ENCODE results near the gene MBTPS1.

The MBTPS1 gene

DNA sequence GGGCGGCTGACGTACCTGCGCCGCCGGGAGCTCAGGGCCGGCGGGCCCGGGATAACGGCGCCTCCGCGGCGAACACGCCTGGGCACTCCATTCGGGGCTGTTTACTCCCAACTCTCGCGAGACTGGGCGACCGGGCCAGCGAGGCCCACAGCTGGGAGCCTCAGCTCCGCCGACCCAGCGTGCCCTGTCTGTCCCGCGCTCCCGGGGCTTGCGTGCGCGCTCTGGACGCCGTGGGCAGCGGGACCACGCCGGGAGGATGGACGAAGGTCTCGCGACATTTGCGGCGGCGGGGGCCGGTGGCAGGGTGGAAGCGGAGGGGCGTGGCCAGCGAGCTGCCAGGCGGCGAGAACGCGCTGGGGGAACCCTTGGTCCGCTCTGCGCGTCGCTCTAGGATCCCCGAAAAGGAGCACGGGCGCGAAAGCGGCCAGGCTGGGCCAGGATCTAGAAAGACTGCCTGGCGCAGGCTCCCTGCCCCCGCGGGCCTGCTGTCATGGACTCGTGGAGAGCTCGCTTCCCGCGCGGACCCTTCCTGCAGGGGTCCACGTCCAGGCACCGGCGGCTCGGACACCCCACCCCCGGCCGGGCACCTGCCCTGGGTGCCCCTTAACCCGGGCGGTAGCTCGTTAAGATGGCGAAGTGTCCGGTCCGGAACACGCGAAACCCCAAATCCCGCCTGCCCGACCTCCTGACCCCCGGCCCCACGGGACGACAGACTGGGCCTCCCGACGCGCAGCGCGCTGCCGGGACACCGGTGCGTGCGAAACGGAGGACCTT lies at the start of gene MBTPS1:
MBTPS1 (minus strand) TSS at position 223 of the 774 bp plus-strand sequence. CDS start 15,159 bp downstream, outside the sequence.
- DNase-seq, result peak; percentile 65 to 99 (median 94)

DNA sequence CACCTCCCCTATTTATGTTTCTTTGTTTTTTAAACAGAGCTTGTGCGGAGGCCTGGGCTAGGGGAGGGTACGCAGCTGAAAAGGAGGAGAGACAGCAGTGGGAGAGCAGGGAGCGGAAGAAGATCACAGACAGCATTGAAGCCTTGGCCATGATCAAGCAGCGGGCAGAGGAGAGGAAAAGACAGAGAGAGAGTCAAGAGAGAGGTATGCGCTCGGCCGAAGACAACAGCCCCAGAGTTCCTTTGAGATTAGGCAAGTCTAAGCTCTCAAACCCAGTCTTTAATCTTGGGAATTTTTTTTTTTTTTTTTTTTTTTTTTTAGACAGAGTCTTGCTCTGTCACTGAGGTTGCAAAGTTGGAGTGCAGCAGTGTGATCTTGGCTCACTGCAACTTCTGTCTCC lies 49.0 kb upstream of the MBTPS1 start:
- DNase-seq, result no peak

DNA sequence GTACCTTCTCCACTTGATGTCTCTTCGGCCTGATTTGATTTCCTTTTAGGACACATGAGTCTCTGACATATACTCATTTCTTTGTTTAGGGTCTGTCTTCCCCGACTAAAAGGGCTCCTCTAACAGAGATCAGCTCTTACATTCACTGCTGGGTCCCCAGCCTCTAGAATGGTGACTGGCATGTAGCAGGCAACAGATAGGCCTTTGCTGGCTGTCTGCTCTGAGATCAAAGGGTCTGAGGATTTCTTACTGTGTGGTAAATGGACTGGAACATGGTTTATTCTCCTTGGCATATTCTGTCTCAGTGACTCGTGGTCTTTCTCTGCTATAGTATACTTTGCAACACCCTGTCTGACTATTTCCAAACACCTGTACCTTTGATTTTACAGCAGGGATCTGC lies 45.1 kb upstream of the MBTPS1 start:
- no peak for DNase-seq

- no peak for DNase-seq
Observed at GRCh38 chr16:84161037-84161436, 44.3 kb upstream of the MBTPS1 start.

- DNase-seq, result no peak
Observed at GRCh38 chr16:84159800-84160199, 43.1 kb upstream of the MBTPS1 start.

DNA sequence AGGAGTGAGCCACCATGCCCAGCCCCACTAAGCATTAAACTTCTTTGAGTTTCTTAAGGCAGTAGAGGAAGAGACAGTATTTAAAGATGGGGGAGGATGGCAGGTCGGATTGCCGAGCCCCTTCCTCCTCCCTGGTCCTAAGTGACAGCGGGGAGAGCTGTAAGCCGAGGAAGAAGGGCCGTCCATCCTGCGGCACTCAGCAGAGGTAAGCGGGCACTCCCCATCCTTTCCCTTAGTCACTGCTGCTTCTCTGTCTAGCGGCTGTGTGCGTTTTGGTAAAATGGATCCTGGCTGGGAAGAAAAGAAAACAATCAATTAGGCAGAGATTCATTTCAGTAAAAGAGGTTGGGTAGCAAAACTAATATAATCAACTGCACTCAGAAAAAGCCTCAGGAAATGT lies 42.3 kb upstream of the MBTPS1 start:
- no peak for DNase-seq

DNA sequence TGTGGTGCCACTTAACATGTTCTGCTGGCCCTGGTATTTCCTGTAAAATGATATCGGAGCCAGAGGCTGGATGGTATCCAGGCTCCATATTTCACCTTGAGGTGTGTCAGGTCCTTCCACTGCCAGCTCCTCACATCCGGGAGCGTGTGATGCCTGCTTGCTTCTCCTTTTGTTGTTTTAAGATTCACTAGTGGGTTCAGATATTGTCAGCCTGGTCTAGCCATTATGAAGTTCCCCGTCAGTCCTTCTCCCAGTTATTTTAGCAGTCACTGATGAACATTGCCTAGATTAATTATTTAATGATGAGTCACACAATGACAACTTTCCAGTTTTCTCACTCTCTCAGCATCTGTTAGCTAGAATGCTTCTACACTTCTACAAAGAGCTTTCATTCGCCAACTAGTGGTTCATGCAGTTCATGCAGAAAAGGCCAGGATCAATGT lies 39.6 kb upstream of the MBTPS1 start:
- no peak for DNase-seq

GRCh38 chr16:84155771-84156170 lies 39.0 kb upstream of the MBTPS1 start:
- no peak for DNase-seq

DNA sequence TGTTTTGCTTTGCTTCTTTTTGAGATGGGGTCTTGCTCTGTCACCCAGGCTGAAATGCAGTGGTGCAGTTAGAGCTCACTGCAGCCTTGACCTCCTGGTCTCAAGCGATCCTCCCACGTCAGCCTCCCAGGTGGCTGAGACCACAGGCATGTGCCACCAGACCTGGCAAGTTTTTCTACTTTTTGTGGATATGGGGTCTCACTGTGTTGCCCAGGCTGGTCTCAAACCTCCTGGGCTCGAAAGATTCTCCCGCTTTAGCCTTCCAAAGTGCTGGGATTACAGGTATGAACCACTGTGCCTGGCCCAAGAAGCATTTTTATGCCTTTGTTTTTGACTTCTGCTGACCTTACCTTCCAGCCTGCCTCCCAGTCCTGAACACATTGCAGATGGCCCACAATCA lies 38.5 kb upstream of the MBTPS1 start:
- no peak for DNase-seq

- DNase-seq, result no peak
Observed at GRCh38 chr16:84153660-84154214, 37.0 kb upstream of the MBTPS1 start.

- no peak for DNase-seq
Observed at GRCh38 chr16:84150926-84151325, 34.2 kb upstream of the MBTPS1 start.

- peak; percentile 10 to 96 (median 81) for DNase-seq
Observed at GRCh38 chr16:84144859-84145639, 28.3 kb upstream of the MBTPS1 start, which contains the start of the genes DNAAF1 and HSDL1. TSS of gene DNAAF1 (plus strand) at chr16:84145308. CDS start at chr16:84145441, 133 bp downstream. TSS of gene HSDL1 (minus strand) at chr16:84145177. CDS start at chr16:84131321, 13,856 bp downstream.

DNA sequence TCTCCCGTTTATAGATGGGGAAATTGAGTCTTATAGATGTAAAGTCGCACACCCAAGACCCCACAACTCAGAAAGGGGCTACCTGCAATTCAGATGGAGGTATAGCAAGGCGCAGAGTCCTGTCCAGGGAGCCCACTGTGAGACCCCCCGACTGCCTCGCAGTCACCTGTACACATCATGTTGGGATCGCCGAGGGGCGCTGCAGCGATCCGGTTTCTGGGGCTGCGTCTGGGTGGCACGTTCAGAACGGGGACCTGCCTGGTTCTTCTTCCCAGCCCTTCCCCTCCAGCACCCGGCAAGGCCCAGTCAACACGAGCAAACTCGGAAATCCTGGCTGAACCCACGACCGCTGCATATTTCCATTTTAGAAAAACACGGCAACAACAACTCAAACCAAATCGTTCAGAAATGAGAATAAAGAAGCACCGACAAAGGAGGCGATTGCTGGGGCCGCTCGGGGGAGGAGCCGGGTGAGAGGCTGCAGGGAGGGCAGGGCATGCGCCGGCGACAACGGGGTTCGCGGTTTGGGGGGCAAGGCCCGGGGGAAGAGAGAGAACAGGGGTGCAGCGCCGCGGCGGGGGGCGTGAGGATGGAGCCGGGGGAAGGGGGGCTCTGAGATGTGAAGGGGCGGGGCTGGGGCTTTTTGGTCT lies 27.6 kb upstream of the MBTPS1 start:
- peak in 27 of 56 donors; percentile 2 to 47 (median 24) for DNase-seq

DNA sequence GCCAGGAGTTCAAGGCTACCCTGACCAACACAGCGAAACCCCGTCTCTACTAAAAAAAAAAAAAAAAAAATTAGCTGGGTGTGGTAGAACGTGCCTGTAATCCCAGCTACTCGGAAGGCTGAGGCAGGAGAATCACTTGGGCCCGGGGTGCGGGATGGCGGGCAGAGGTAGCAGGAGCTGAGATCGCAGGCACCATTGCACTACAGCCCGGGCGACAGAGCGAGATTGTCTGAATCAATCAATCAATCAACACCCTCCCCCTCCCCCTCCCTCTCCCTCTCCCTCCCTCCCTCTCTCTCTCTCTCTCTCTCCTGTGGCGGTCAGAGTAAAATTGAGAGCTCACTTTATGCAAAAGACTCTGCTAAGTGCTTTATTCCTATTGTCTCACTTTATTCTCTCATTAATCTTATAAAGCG lies 27.1 kb upstream of the MBTPS1 start:
- peak in 1 of 56 donors; percentile 1 for DNase-seq

DNA sequence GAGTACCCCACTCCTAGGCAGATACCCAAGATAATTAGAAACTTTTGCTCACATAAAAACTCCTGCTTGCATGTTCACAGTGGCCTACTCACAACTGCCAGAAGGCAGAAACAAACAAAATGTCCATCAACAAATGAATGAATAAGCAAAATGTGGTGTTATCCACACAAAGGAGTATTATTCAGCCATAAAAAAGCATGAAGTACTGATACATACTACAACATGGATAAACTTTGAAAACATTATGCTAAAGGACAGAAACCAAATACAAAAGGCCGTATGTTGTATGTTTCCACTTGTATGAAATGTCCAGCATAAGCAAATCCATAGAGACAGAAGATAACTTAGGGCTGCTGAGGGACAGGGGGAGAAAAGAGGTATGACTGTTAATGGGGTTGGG lies 26.3 kb upstream of the MBTPS1 start:
- no peak for DNase-seq

- no peak for DNase-seq
Observed at GRCh38 chr16:84141143-84141670, 24.5 kb upstream of the MBTPS1 start.

DNA sequence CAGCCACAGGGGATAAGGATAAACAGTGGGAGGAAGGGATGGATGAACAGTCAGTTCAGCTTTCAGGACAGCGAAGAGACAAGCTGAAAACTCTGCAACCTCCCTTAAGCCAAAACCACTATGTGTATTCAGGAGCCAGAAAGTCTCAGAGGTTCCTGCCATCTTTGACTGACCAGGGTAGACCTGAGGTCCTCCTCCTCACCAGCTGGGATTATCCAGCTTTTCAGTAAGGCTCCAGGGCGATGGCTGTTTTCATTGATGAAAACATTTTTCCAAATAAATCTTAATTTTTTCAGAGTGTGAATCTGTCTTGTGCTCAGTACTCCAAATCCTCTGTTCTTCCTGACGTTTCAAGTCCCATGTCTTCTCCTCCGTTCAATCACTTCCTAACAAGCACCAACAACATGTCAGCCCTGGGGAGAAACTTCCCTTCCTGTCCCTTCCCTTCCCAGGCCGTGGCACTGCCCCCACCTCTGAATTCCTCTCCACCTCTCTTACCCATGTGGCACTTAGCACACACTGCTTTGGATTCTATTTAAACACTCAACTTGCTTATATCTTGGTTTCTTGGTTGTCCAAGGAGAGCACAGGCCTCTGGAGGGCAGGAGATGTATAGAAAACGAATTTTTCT lies 23.0 kb upstream of the MBTPS1 start:
- DNase-seq, result no peak

DNA sequence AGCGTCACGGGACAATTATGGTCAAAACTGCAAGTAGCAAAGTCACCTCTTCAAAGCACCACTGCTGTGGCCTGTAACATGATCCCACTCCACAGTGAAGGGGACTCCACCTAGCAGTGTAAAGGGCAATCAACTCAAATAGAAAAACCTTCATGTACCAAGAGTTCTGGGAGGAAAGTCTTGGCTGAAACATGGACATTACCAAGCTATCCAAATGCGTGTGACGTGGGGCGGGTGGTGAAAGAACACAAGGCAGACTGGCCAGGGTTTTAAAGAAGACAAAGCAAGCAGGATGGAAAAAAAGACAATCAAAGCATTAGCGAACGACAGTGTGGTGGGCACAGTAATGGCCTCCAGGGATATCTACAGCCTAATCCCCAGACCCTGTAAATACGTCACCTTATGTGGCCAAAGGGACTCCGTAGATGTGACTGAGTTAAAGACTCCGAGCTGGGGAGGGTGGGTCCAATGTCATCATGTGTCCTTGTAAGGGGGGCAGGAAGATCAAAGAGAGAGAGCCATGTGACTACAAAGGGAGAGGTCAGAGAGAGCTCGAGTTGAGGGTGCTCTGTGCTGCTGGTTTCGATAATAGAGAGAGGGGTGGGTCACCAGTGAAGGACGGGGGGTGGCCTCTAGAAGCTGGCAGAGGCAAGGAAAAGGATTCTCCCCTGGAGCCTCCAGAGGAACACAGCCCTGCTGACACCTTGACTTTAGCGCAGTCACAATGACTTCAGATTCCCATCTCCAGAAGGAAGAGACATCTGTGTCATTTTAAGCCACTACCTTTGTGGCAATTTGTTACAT lies 22.3 kb upstream of the MBTPS1 start:
- DNase-seq, result no peak

DNA sequence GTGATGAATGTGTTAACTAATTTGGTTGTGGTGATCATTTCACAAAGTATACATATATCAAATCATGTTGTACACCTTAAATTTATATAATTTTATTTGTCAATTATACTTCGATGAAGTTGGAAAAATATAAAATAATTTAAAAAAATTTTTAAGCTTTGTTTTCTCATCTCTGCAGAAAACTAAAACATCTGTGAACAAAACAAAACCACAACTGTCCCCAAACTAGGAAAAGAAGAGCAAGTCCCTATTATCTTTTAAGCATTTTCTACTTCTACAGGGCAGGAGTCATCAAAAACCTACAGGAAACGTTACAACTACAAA lies 21.7 kb upstream of the MBTPS1 start:
- no peak for DNase-seq

DNA sequence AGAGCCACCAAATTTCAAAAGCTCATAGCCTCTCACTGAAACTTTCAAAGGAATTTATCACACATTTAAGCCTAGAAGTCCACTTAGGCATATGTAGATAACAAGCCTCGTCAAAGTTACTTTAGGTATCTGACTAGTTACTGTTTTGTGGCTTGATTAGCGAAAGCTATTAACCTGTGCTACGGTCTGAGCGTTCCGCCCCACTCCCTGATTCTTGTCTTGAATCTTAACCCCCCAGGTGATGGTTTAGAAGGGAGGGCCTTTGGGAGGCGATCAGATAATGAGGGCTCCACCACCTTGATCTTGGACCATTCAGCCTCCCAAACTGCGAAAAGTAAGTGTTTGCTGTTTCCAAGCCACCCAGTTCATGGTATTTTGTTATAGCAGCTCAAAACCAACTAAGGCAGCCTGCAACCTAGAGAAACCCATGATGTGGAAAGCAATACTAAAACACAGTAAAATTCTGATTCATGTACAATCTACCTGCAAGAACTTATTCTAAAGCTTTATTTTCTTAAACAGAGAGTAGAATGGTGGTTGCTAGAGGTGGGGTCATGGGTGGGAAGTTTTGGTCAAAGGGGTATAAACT lies 21.1 kb upstream of the MBTPS1 start:
- DNase-seq, result no peak
